HFF-Myc (cell line): Measurements from ENCODE around the gene SRSF6.

Experiments
- DNase-seq: peaks from one replicate; pipeline ENCODE4 v3.0.0-alpha.2; 2011; ENCODE audit warnings: low read depth; ENCODE audit errors: extremely low read depth
- H3K4me3 ChIP-seq: replicated peaks from 2 replicates; pipeline ENCODE4 v1.5.1; 2011; ENCODE audit warnings: low read depth, mild to moderate bottlenecking, control low read depth, low read length
- CTCF ChIP-seq: IDR thresholded peaks from 2 replicates; pipeline ENCODE4 v1.5.1; 2012; ENCODE audit warnings: mild to moderate bottlenecking, low read depth, low read length, control low read depth; ENCODE audit errors: missing control alignments

The SRSF6 gene

GRCh38 chr20:43426172-43426571 is 31.5 kb upstream of the SRSF6 start:
- no peak for DNase-seq
- TF ChIP-seq CTCF, result no peak
- H3K4me3 ChIP-seq, result no peak overlapping the region

GRCh38 chr20:43430265-43431133 is 27.2 kb upstream of the SRSF6 start:
- no peak overlapping the region for H3K4me3 ChIP-seq
- no peak for TF ChIP-seq CTCF

GRCh38 chr20:43431134-43431519 is 26.6 kb upstream of the SRSF6 start:
- no peak for DNase-seq
- TF ChIP-seq CTCF, result no peak
- no peak overlapping the region for H3K4me3 ChIP-seq

More at GRCh38 chr20:43430265-43431133, 27.2 kb upstream of the SRSF6 start:
- DNase-seq, result no peak

GRCh38 chr20:43432498-43432897 is 25.2 kb upstream of the SRSF6 start:
- no peak overlapping the region for H3K4me3 ChIP-seq
- TF ChIP-seq CTCF, result no peak

GRCh38 chr20:43433250-43433854 is 24.3 kb upstream of the SRSF6 start:
- no peak for TF ChIP-seq CTCF
- no peak for DNase-seq
- no peak overlapping the region for H3K4me3 ChIP-seq

More at GRCh38 chr20:43432498-43432897, 25.2 kb upstream of the SRSF6 start:
- DNase-seq, result no peak

GRCh38 chr20:43434565-43434964 is 23.1 kb upstream of the SRSF6 start:
- no peak overlapping the region for H3K4me3 ChIP-seq
- TF ChIP-seq CTCF, result no peak
- no peak for DNase-seq
